ENCODE results near the gene ASGR1.

DNA sequence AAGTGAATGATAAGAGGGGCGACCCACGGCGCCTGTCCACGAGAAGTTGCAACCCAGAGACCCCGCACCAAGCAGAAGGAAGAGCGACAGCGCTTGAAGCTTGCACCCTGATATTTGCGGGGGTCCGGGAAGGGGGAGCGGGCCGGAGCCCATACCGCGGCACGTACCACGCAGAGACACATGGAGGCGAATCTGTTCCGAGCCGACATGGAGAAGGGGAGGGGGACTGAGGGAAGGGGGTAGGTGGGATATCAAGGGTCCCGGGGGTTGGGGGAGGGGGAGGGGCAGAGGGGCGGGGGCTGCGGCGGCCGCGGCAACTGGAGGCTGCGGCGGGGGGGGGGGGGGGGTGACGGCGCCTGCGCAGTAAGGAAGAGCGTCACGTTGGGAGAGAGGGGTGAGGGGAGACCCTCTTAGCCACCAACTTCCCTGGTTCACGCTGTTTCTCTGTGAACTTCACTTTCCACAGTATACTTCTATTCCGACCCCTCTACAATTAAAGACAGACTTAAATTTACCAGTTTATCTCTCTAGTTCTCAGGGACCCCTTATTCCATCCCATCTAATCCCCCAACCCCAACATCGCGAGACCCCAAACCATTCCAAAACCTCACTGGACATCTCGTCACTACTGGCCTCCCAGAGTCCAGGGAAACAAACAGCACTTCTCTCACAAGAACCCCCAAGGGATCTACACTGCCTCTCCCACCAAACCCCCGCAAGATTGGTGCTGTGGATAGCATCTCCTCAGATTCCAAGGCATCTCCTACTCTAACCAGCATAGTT is 32.5 kb upstream of the ASGR1 start:
- TF ChIP-seq, protein P1, sequence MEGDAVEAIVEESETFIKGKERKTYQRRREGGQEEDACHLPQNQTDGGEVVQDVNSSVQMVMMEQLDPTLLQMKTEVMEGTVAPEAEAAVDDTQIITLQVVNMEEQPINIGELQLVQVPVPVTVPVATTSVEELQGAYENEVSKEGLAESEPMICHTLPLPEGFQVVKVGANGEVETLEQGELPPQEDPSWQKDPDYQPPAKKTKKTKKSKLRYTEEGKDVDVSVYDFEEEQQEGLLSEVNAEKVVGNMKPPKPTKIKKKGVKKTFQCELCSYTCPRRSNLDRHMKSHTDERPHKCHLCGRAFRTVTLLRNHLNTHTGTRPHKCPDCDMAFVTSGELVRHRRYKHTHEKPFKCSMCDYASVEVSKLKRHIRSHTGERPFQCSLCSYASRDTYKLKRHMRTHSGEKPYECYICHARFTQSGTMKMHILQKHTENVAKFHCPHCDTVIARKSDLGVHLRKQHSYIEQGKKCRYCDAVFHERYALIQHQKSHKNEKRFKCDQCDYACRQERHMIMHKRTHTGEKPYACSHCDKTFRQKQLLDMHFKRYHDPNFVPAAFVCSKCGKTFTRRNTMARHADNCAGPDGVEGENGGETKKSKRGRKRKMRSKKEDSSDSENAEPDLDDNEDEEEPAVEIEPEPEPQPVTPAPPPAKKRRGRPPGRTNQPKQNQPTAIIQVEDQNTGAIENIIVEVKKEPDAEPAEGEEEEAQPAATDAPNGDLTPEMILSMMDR (IDR thresholded peaks at IDR 0.05 in 4 of 5, conservative IDR thresholded peaks at IDR 0.05 in 1 of 5), result no peak
- TF ChIP-seq POLR2A (IDR thresholded peaks at IDR 0.05), result no peak

Data from gastrocnemius medialis (tissue), 4 donors.